Thoracic aorta (tissue), 2 donors: Measurements from ENCODE around the gene C12orf56. TPM values are rescaled to one million over a fixed set of nuclear protein-coding genes. Genes with fewer than 3 reads are reported as not detected.

Experiments used
- ATAC-seq: fragments of 150-250 bp; one replicate; pipeline ENCODE4 v1.8.0; 2017; ENCODE audit warnings: low read depth; ENCODE audit not compliant: insufficient number of reproducible peaks, low FRiP score
- DNase-seq: peaks from one replicate; pipeline ENCODE4 v3.0.0-alpha.2; 2020; ENCODE audit warnings: low spot score
- H3K27ac ChIP-seq, 2 donors: fragments of 200-600 bp; sonication (generic); 1 replicate in 1 of 2; 2 replicates in 1 of 2; pipeline ENCODE4 v1.5.1; 2016; ENCODE audit warnings: mild to moderate bottlenecking in 2 of 2, moderate library complexity in 2 of 2
- H3K27me3 ChIP-seq: fragments of 200-600 bp; sonication (generic); replicated peaks from 2 replicates; pipeline ENCODE4 v1.6.0; 2016; ENCODE audit warnings: mild to moderate bottlenecking; ENCODE audit not compliant: insufficient read depth
- H3K36me3 ChIP-seq: fragments of 200-600 bp; sonication (generic); one replicate; pipeline ENCODE4 v1.5.1; 2016
- H3K4me1 ChIP-seq, 2 donors: fragments of 200-600 bp; sonication (generic); 1 replicate in 1 of 2; 2 replicates in 1 of 2; pipeline versions ENCODE4 v1.5.1 to v1.6.0; 2016; ENCODE audit warnings: low read depth in 2 of 2, mild to moderate bottlenecking in 1 of 2; ENCODE audit not compliant: control insufficient read depth in 1 of 2
- H3K4me3 ChIP-seq: fragments of 200-600 bp; sonication (generic); 2 replicates; pipeline ENCODE4 v1.5.1; 2016; ENCODE audit warnings: mild to moderate bottlenecking
- H3K9me3 ChIP-seq: fragments of 200-600 bp; sonication (generic); 2 replicates; pipeline ENCODE4 v1.5.1; 2016
- total RNA-seq, 2 donors: library from RNA; depleted of rRNA; stranded (reverse); fragments of >200 nt; gene quantifications; one replicate each; pipeline versions ENCODE4 v1.1.0 to v1.2.3, GENCODE V29; 2016
- TF ChIP-seq, protein P1 (sequence below): fragments of 200-600 bp; sonication (generic); IDR thresholded peaks from one replicate; pipeline ENCODE4 v1.5.1; 2019; ENCODE audit warnings: antibody characterized with exemption

Gene C12orf56
- total RNA-seq, 2 donors from 2014 or later = not detected

GRCh38 chr12:64269161-64269560 lies 121.4 kb downstream of the C12orf56 start:
- Histone ChIP-seq H3K27ac (no peak overlapping the region), H3K4me1 (no peaks in the 10 kb centered on the region), H3K9me3 (no peaks in the 10 kb centered on the region), H3K27me3 (no peaks in the 10 kb centered on the region), H3K4me3 (no peak overlapping the region), H3K36me3 (no peaks in the 10 kb centered on the region)
- DNase-seq (no peak), ATAC-seq (no peak)
- TF ChIP-seq, protein P1, sequence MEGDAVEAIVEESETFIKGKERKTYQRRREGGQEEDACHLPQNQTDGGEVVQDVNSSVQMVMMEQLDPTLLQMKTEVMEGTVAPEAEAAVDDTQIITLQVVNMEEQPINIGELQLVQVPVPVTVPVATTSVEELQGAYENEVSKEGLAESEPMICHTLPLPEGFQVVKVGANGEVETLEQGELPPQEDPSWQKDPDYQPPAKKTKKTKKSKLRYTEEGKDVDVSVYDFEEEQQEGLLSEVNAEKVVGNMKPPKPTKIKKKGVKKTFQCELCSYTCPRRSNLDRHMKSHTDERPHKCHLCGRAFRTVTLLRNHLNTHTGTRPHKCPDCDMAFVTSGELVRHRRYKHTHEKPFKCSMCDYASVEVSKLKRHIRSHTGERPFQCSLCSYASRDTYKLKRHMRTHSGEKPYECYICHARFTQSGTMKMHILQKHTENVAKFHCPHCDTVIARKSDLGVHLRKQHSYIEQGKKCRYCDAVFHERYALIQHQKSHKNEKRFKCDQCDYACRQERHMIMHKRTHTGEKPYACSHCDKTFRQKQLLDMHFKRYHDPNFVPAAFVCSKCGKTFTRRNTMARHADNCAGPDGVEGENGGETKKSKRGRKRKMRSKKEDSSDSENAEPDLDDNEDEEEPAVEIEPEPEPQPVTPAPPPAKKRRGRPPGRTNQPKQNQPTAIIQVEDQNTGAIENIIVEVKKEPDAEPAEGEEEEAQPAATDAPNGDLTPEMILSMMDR = no peak

DNA sequence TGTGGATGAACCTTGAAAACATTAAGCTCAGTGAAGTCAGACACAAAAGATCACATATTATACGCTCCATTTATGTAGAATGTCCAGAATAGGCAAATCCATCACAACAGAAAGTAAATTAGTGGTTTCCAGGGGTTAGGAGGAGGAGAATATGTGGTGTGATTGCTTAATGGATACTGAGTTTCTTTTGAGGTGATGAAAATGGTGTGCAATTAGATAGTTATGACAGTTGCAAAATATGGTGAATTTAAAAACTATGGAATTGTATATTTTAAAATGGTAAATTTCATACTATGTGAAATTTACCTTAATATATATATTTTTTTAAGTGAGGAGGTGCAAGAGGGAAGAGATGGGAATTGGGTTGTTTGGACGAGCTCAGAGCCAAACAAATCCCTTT lies 122.1 kb downstream of the C12orf56 start:
- no peak for ATAC-seq
- H3K9me3 ChIP-seq = no peaks in the 10 kb centered on the region
- TF ChIP-seq, protein P1 = no peak

GRCh38 chr12:64265839-64266238 lies 124.7 kb downstream of the C12orf56 start:
- H3K9me3 ChIP-seq = no peaks in the 10 kb centered on the region
- no peaks in the 10 kb centered on the region for H3K4me1 ChIP-seq
- TF ChIP-seq, protein P1 = no peak
- no peak for DNase-seq
- H3K27ac ChIP-seq = no peak overlapping the region
- H3K4me3 ChIP-seq = no peak overlapping the region
- no peaks in the 10 kb centered on the region for H3K27me3 ChIP-seq
- ATAC-seq = no peak
- no peaks in the 10 kb centered on the region for H3K36me3 ChIP-seq

More for the DNA sequence above, 122.1 kb downstream of the C12orf56 start:
- Histone ChIP-seq H3K27ac (no peak overlapping the region), H3K27me3 (no peaks in the 10 kb centered on the region), H3K36me3 (no peaks in the 10 kb centered on the region), H3K4me1 (no peaks in the 10 kb centered on the region), H3K4me3 (no peak overlapping the region)
- no peak for DNase-seq

DNA sequence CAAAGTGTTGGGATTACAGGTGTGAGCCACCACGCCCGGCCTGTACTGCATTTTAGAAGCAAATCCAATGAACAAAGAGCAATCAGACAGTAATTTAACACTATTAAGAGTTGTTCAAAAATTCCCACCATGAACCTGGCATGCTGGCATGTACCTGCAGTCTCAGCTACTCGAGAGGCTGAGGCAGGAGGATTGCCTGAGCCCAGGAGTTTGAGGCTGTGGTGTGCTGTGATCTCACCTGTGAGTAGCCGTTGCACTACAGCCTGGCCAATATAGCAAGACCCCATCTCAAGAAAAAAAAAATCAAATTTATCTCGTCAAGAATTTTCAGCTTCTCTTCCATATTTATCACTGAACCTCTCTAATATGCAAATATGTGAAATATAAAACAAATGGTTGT lies 128.7 kb downstream of the C12orf56 start:
- Histone ChIP-seq H3K4me1 (no peaks in the 10 kb centered on the region), H3K9me3 (no peaks in the 10 kb centered on the region), H3K36me3 (no peaks in the 10 kb centered on the region), H3K4me3 (no peak overlapping the region), H3K27me3 (no peaks in the 10 kb centered on the region), H3K27ac (no peak overlapping the region)
- no peak for ATAC-seq
- DNase-seq = no peak
- TF ChIP-seq, protein P1 = no peak

DNA sequence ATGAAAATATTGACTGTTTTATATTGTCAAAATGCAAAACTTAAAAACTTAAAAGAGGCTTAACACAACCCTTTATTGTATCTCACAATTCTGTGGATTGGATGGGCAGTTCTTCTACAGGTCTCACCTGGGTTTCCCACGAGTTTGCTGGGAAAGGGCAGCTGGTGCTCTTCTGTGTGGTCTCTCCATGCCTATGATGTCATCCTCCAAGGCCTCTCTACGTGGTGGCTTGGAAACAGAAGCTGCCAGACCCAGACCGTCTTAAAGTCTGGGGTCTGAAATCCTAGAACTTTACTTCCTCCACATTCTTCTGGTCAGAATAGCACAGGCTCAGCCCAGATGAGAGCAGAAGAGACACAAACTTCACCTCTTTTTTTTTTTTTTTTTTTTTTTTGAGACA lies 132.0 kb downstream of the C12orf56 start:
- no peaks in the 10 kb centered on the region for H3K27me3 ChIP-seq
- H3K4me1 ChIP-seq = no peaks in the 10 kb centered on the region
- H3K36me3 ChIP-seq = no peaks in the 10 kb centered on the region
- no peaks in the 10 kb centered on the region for H3K9me3 ChIP-seq
- no peak overlapping the region for H3K27ac ChIP-seq
- DNase-seq (no peak), ATAC-seq (no peak)
- TF ChIP-seq, protein P1 = no peak
- H3K4me3 ChIP-seq = no peak overlapping the region
